ENCODE data around the gene CAVIN4.

CAVIN4 gene

GRCh38 chr9:100577776-100578448 is at the start of gene CAVIN4:
CAVIN4 (plus strand) TSS chr9:100578079; CDS start chr9:100578144, 65 bp downstream.
- DNase-seq: no peak

- DNase-seq: peak; percentile 23
These were observed 43.5 kb upstream of the CAVIN4 start for GRCh38 chr9:100534401-100534800.

GRCh38 chr9:100540327-100540726 is 37.6 kb upstream of the CAVIN4 start:
- no peak for DNase-seq

- no peak for DNase-seq
These were observed 28.8 kb upstream of the CAVIN4 start for GRCh38 chr9:100549048-100549447.

- DNase-seq: no peak
These were observed 22.9 kb upstream of the CAVIN4 start for GRCh38 chr9:100554935-100555401.

- DNase-seq: no peak
These were observed 22.4 kb upstream of the CAVIN4 start for GRCh38 chr9:100555471-100555870.

- DNase-seq: no peak
These were observed 20.8 kb upstream of the CAVIN4 start for GRCh38 chr9:100557053-100557452.

- DNase-seq: no peak
These were observed 16.6 kb upstream of the CAVIN4 start for GRCh38 chr9:100561256-100561655.

GRCh38 chr9:100567856-100568255 is 10.0 kb upstream of the CAVIN4 start:
- no peak for DNase-seq

- no peak for DNase-seq
These were observed 4.1 kb upstream of the CAVIN4 start for GRCh38 chr9:100573655-100574260.

- DNase-seq: no peak
These were observed 2.9 kb upstream of the CAVIN4 start for GRCh38 chr9:100575006-100575405.

- DNase-seq: no peak
These were observed 2.0 kb upstream of the CAVIN4 start for GRCh38 chr9:100575765-100576386.

GRCh38 chr9:100578610-100579009 is 731 bp downstream of the CAVIN4 start:
- DNase-seq: no peak

- no peak for DNase-seq
These were observed 1.8 kb downstream of the CAVIN4 start for GRCh38 chr9:100579665-100580064.

- no peak for DNase-seq
These were observed 2.4 kb downstream of the CAVIN4 start for GRCh38 chr9:100580257-100580656.

GRCh38 chr9:100581081-100581480 is 3.2 kb downstream of the CAVIN4 start:
- DNase-seq: no peak

- DNase-seq: no peak
These were observed 3.8 kb downstream of the CAVIN4 start for GRCh38 chr9:100581661-100582060.

GRCh38 chr9:100583014-100583802 is 5.3 kb downstream of the CAVIN4 start:
- no peak for DNase-seq

- no peak for DNase-seq
These were observed 7.1 kb downstream of the CAVIN4 start for GRCh38 chr9:100584951-100585350.

- no peak for DNase-seq
These were observed 8.2 kb downstream of the CAVIN4 start for GRCh38 chr9:100586093-100586492.

GRCh38 chr9:100587375-100587774 is 9.5 kb downstream of the CAVIN4 start:
- DNase-seq: no peak

GRCh38 chr9:100589582-100589981 is 11.7 kb downstream of the CAVIN4 start:
- no peak for DNase-seq

GRCh38 chr9:100590481-100590880 is 12.6 kb downstream of the CAVIN4 start:
- no peak for DNase-seq
